Activated T-cell treated with anti-CD3 and anti-CD28 coated beads for 4 hours (primary cell): ENCODE results near the gene AIP.
"Not testable (repeated sequence)": the region's sequence is repeated elsewhere in the genome, so short reads cannot be mapped to it uniquely, and the experiment has no call there.

ENCODE experiments used
- DNase-seq: peaks from one replicate; pipeline ENCODE4 v3.0.0-alpha.2; 2020

Gene AIP

DNA sequence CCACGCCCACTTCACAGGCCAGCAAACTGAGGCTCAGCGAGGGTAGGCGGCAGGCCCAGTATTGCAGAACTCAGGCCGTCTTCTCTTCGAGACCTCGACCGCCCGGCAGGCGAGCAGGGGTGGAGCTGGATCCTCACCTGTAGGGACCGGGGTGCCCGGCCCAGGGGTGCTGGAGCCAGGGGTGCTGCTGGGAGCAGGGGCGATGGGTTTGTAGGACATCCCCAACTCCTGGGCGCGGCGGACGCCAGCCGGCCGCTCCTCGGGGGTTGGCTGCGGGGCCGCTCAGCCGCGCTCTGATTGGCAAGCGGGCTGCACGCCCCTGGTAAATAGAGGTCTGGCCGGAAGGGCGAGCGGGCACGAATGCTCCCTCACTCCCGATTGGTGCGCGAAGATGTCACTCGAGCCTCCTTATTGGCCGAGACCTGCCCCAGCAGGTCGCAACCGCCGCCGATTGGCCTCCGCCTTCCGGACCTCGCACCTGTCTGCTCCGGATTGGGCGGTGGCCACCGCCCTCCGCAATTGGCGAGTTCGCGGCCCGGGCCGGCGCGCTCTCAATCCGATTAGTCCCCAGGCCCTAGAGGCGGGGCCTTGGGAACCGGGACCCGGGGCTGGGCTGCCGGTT lies 25.1 kb downstream of the AIP start, which contains the start of gene CDK2AP2:
Gene CDK2AP2, minus strand, starts transcription at position 299 of the 622 bp plus-strand sequence. Its CDS starts 80 bp downstream, at position 219.
- DNase-seq: peak; percentile 89

DNA sequence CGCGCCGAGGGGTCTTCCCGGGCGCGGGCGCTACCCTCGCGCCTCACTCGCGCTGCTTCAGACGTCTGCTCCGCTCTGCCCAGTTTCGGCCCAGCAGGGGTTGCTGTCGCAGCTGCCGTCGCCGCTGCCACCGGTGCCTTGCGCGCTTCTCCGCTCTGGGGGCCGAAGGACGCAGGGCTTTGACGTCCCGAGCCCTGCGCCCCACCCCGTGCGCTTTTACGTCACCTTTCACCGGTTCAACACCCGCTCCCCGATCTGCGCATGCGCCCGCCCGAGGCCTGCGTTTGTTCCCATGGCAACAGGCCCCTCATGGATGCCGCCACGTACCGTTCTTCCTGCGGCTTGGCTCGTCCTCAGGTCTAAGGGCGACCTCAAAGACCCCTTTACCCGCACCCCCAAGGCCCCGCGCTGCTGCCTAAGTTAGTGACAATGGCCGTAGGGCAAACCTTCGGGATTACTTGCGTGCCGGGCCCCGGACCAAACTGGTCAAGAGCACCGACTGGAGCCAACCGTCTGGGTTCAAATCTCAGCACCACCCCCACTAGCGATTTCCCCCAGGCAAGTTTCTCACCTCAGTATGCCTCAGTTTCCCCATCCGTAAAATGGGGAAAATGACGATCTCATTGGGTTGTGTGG lies 25.8 kb downstream of the AIP start:
- peak; percentile 99 for DNase-seq

DNA sequence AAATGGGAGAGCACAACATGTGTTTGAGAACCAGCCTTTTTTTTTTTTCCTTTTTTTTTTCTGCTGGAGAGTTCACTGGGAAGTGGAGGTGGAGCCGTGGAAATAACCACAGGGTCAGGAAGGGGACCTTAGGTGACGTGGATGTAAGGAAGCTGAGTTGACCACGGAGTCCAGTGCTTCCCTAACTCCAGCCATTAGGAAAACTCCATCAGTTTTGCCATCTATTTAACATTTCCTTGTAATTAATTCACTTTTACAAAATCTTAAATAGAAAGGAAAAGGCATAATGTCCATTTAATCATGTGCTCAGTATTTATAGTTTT lies 27.2 kb downstream of the AIP start:
- DNase-seq: no peak

DNA sequence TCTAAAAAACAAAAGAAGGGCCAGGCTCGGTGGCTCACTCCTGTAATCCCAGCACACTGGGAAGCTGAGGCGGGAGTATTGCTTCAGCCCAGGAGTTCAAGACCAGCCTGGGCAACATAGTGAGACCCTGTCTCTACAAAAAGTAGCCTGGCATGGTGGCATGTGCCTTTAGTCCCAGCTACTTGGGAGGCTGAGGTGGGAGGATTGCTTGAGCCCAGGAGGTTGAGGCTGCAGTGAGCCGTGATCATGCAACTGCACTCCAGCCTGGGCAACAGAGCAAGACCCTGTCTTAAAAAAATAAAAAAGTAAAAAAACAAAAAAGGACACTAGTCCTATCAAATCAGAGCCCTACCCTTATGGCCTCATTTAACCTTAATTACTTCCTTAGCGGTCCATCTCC lies 28.7 kb downstream of the AIP start:
- DNase-seq: not testable (repeated sequence)

DNA sequence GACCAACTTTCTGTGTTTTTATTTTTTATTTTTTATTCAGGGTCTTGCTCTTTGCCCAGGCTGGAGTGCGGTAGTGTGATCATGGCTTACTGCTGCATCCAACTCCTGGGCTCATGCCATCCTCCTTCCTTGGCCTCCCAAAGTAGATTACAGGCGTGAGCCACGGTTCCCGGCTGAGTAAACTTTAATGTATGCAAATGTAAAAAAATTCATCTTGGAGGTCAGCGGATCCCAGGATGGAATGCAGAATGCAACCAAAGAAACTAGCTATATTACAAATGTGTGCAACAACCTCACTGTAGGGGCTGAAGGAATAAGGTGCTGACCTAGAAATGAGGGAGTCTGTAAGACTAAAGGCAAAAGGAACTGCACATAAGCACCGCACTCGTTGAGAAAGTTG lies 31.3 kb downstream of the AIP start:
- no peak for DNase-seq

DNA sequence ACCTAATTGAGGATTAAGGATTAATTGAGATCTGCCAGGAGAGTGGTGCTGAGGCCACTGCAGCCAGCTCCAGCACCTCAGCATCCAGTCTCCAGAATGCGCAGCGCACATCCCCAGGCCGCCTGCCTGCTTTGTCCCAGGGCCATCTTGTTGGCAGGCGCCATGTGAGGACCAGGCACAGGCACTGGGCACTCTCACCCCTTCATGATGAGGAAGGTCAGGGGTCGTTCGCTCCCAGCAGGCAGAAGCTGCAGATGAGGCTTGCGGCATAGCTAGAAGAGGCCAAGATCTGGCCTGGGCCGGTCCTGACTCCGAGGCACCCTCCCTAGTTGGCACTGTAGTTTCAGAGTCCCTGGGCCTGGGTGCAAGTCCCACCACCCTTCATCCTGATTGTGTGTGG lies 34.0 kb downstream of the AIP start:
- DNase-seq: no peak

DNA sequence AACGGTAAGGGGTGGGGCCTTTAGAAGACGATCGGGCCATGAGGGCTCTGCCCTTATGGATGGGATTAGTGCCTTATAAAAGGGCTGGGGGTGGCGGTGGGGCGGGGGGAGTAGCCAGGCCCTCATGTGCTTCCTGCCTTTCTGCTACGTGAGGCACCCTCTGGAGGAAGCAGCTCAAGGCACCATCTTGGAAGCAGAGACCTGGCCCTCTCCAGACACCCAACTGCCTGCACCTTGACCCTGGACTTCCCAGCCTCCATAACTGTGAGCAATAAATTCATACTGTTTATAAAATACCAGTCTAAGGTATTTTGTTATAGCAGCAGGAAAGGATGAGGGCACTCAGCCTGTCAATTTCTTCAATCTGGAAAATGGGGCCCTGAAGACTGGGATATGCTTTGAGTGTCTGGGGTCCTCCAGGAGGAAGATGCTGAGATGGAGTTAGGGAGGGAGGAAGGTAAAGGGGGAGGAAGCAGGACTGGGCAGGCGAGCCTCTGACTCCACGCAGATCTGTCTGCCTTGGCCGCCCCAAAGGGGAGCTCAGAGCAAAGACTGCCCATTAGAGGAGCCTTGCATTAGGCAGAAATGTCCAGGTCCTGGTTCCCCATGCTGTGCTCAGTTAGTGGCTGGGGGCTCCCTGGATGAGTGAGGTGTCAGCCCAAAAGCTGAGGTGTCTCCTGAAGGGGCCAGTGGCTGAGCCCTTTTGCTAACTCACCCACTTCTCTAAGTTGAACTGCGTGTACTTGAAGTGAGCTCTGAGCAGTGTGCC lies 35.1 kb downstream of the AIP start:
- no peak for DNase-seq

DNA sequence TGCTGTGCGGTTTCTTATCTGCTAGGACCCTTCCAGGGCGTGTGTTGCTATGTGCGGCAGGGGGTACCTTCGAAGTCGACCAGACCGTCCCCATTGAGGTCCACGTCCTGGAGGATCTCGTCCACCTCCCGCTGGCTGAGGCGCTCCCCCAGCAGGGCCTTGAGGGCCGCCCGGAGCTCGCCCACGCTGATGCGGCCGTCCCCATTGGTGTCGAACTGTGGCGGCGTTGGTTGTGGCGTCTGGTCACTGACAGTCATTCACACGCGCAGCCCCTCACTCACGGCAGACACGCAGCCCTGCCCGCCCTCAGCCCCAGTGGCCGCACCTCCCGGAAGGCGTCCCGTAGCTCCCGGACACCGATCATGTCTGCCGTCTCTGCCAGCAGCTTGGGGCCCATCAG lies 36.9 kb downstream of the AIP start:
- no peak for DNase-seq

DNA sequence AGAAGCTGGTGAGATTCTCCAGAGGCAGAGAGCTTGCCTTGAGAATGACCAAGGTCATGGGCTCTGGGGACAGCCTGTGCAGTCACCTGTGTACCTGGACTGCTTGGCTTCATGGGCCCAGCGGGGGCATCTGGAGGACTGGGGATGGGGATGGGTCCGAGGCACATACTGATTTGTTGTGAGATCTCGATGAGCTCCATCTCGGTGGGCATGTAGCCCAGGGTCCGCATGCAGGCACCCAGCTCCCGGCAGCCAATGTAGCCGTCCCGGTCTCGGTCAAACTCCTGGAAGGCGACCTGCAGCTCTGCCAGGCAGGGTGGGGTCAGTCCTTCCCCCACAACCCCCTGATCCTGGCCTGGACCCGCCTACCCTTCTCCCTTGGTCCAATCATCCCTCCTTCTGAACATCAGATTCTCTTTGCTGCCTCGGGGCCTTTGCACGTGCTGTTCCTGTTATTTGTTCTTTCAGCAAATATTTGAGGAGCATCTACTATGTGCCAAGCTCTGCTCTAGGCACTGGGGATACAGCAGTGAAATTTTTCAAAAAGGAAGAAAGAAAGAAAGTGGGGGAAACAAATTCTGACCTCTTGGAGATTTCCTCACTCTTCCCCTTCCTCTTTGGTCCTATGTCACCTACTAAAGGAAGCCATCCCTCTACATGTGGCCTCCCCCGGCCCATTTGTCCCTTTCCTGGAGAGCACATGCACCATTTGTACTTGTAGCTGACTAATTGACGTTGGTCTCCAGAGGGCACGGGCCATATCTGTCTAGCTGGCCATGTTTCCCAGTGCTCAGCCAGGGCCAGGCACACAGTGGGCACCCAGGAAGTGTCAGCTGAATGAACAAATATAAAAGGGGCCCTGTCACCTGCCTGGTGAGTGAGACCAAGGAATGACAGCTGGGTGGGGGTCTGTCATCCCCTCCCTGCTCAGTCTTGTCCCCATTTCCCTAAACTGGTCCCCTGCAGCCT lies 38.3 kb downstream of the AIP start:
- DNase-seq: no peak

DNA sequence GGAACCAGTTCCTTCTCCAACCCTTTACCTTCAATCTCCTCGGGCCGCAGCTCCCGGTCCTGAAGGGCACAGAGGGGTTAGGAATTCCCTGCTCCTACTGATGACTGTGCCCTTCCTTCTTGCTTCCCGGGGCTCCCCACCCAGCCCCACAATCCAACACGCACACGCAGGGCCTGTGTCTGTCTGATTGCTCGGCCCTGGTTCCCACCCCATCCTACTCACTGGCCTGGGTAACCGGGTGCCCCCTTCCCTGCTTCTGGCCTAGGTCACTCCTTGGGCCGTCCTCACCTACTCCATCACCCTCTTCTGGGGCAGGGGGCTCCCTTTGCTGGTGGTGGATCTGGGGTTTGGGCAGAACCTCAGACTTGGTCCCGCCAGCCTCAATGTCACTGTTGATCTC lies 39.1 kb downstream of the AIP start:
- DNase-seq: no peak

DNA sequence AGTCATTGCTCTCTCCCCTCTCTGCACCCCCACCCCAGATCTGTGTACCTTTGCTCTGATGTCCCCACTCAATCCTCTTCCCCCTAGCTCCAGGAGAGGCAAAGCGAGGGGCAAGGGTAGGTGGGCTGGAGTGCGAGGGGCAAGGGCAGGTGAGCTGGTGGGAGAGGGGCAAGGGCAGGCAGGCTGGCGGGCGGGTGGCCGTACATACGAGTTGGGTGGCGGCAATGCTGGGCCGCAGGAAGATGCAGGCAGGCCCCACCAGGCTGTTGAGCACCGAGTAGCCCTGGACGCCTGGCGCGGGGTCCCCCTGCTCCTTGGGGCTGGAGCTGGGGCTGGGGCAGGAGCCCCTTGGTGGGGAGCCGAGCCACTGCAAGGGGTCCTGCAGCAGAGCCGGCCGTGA lies 39.5 kb downstream of the AIP start:
- no peak for DNase-seq

DNA sequence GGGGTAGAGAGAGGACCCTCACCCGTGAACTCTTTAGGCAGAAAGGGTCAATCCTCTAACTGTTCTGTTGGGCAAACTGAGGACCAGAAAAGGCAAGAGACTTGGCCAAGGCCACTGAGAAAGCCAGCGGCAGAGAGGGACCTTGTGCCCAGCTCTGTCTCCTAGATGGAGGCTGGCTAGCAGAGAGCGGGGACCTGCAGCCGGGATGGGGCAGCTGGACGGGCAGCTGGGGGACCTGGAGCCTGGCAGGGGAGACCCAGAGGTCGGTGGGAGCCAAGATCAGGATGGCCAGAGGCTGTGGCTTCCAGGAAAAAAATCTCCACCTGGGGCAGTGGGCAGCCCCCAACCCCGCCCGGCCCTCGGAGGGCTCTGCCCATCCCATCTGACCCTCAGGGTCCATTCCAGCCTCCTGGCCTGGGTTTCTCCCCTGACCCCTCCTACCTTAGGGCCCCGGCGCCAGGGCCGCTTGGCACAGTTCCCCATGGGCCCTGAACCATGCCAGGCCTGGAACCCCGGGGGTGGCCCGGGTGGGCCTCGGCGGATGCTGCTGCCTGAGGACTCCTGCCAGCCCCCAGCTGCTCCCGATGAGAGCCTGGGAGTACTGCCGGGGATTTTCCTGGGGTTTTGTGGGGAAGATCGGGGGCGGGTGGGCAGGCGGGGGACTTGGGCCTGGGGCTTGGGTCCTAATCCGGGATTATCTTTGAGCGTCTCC lies 40.2 kb downstream of the AIP start, which contains the start of gene CABP2:
Gene CABP2, minus strand, starts transcription at position 603 of the 712 bp plus-strand sequence. Its CDS starts 120 bp downstream, at position 483.
- no peak for DNase-seq

DNA sequence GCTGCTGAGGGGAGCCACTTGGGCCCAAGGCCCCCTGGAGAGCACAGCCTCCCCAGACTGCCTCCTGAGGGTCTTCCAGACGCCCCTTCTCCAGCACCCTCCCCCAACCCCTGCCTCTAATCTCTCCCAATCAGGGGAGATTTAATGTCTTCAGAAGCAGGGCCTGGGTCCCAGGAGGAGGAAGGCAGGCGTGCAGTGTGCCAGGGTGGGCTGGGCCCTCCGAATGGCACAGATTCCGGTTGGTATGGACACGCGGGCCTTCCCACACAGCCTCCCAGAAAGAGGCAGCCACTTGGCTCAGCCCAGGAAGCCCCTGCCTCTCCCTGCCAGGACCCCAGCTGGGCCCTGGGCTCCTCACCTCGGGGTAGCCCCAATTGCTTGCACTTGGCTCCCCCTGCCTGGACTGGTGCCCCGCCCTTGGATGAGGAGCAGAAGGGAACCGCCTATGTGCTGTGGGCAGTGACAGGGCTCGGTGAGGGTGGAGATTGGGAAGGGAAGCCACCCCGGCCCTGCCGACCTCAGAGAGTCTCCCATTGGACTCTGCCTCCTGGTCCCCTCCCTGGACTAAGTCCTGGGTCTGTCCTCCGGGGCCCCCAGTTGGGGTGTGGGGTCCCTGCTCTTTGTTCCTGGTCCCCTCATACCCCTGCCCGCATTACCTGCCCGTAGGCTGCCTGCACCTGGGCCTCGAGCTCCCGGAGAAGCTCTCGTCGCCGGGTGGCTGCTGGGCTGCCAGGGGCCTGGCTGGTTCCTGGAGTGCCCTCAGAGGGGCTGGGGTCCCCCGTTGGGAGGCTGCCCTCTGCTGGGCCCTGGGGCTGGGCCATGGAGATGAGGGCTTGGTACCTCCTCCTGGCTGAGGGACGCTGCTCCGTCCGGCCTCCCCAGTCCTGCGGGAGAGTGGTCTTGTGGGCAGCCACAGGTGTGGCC lies 41.0 kb downstream of the AIP start:
- no peak for DNase-seq

DNA sequence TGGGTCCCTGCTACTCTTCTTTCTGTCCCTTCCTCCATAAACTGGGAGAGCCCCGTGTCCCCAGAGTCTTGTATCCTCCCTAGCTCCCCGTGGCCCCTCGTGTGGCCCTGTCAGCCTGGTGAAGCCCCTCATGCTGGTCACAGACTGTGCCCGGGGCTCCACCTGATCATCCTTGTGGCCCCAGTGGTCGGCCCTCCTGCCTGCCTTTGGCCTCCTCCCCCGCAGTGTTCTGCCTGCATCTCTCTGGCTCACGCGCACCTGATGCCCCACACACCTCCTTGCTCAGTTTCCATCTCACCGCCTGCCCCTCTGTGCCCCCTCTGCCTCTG lies 41.6 kb downstream of the AIP start:
- no peak for DNase-seq

DNA sequence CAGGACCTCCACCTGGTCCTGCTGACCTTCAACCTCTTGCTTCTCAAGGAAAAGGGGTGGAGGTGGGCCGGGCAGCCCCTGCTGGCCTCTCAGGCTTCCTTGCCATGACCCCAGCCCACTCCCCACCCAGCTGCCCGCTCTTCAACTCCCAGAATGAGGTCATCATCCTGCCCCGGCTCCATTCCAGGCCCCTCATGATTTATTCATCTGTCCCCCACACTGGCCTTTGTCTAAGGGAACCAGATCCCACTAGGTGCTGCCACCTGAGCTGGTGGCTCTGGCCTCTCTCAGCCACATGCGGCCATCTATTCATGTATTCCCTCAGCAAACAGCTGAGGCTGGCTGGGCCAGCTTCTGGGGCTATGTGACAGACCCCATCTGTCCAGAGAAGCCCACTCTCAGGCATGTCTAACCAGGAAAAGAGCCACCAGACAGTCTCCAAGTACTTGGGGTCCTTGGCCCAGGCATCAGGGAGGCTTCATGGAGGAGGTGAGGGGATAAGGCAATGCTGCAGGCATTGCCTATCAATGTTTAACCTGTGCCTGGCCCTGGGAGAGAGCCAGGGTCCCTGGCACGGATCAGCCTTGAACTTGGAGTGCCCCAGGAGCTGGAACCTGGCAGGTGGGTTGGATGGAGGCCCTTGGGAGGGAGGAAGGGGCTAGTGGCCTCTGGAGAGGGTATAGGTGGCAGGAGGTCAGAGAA lies 42.6 kb downstream of the AIP start:
- DNase-seq: no peak

DNA sequence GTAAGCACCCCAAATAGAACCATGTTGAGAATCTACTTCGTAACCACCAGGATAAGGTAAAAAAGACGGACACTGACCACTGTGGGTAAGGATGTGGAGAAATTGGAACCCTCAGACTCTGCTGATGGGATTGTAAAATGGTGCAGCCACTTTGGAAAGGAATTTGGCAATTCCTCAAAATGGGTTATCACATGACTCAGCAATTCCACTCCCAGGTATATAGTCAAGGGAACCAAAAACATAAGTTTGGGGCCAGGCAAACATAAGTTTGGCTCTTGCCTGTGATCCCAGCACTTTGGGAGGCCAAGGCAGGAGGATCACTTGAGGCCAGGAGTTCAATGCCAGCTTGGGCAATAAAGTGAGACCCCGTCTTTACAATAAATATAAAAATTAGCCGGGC lies 45.5 kb downstream of the AIP start:
- DNase-seq: no peak

DNA sequence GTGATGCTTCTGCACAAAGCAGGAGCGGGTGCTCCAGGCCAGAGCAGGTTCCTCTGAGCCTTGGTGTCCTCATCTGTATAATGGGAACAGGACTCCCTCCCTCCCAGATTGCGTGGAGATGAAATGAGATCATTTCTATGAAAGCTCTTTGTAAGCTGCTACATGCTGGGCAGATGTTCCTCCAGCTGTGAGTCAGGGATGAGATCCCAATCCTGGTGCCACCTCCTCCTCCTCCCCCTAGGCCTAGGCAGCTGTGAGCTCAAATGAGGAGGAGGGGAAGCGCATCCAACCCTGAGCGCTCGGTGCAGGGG lies 47.4 kb downstream of the AIP start:
- DNase-seq: no peak

DNA sequence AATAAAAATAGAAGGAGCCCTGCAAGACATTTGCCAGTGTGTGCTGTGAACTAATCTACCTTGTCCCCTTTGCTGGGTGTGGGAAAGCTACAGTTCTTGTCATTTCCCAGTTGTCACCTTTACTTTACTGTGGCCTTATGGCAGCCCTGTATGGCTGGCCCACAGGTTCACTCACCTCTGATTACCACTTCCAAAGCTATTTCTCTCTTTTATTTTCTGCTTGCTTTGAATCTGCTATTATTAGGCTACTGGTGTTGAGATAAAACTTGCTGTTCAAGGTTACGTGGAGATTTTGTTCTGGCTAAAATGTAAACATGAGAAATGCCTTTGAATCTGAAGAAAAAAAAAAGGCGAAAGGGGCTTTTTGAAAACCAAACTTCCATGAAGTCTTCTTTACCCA lies 50.1 kb downstream of the AIP start:
- no peak for DNase-seq

DNA sequence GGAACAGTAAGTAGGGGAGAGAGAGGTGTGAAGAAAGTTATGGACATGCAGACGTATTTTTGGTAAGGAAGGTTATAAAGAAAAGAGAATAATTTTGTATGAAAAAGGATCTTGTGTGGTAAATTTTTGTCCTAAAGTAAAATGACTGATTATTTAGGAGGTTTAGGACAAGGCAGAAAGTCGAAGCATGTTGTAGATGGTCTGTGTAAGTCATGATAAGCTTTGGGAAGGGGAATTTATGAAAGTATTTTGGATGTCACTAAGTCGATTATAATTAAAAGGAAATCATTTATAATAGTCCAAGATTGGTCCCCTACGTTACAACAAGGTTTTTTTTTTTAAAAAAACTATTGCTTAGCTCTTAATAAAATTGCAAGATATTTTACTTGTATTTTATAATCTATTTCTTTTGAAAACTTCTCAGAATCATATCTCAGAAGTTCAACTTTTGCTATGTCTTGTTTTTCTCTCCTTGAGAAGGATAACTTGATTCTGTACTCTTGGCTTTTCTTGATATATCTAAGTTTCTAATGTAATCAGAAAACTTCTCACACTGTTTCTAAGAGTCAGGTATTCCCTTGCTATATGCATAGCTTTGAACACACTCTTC lies 51.3 kb downstream of the AIP start:
- no peak for DNase-seq

DNA sequence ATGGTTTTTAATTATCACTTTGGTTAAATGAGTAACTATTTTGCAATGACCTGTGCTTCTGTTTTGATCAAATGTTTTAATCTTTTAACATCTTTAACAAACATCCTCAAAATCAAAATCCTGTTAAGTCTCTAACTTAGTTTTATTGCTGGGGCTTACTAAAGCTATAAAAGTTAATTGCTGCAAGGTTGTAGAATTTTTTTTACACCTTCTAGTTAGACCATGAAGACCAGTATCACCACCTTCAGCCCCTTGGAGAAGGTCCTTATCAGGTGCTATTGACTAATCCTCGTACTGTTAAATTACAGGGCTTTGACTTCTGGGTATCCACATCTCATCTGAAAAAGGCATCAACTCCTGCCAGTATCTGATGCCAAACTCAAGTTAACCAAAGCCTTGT lies 52.7 kb downstream of the AIP start:
- no peak for DNase-seq

DNA sequence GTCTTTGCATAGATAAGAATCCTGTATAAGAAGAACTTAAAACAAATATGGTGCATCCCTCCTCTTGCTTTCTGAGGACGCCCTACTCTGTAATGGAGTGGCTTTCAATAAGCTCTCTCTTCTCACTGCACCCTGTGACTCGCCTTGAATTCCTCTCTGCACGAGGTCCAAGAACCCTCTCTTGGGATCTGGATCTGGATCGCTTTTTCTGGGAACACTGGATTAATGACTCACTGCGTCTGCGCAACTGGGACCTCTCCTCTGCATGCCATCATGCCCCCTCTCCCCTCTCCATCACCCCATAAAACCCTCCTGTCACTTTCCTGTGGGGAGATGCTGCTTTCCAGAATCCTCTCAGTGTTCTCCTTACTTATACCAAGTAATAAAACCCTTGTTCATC lies 55.5 kb downstream of the AIP start:
- DNase-seq: no peak
